Measurements from ENCODE around the gene THRAP3. TPM values are rescaled to one million over a fixed set of nuclear protein-coding genes. Genes with fewer than 3 reads are reported as not detected.

The THRAP3 gene
- 10 to 100 TPM; 85.3 to 91.5 TPM for total RNA-seq
- 10 to 100 TPM; 31.6 to 46.7 TPM for polyA plus RNA-seq
- long read RNA-seq, donor 1, partial matches to known transcripts = 247 of 282 reads
- long read RNA-seq, donor 1, other reads (novel, unspliced or antisense) = 35 of 282 reads
- long read RNA-seq, donor 2, full-length matches to known transcripts = 1 of 49 reads
- long read RNA-seq, donor 2, partial matches to known transcripts = 34 of 49 reads
- long read RNA-seq, donor 2, other reads (novel, unspliced or antisense) = 14 of 49 reads

GRCh38 chr1:36223996-36224536 lies at the start of gene THRAP3:
TSS of gene THRAP3 (plus strand) at chr1:36224443. CDS start at chr1:36282564, 58,121 bp downstream.
- Histone ChIP-seq H3K4me1 (ENCODE audit: control insufficient read depth in 1 of 2, insufficient read depth in 2 of 2, low read length in 2 of 2) (peaks cover 0 to 2% of the 10 kb centered on the region in 2 donors), H3K27ac (ENCODE audit: low read depth in 1 of 2, low read length in 2 of 2) (peak within 1 kb of the TSS; percentile 64 to 90), H3K27me3 (ENCODE audit: control insufficient read depth in 1 of 2, insufficient read depth in 2 of 2, low read length in 1 of 2) (no peaks in the 10 kb centered on the region), H3K36me3 (ENCODE audit: control insufficient read depth in 1 of 2, insufficient read depth in 2 of 2, low read length in 1 of 2) (no peaks in the 10 kb centered on the region), H3K9me3 (ENCODE audit: control insufficient read depth, low read length) (no peaks in the 10 kb centered on the region), H3K4me3 (ENCODE audit: low read length in 2 of 2) (peak within 1 kb of the TSS; percentile 63 to 69)
- DNase-seq (peak; percentile 100), ATAC-seq (ENCODE audit: low FRiP score) (peak; percentile 99)
- WGBS, 2 donors = 0 to 1% methylated on average over 45 of the region's 45 CpGs
- intact Hi-C loops (cut with DNase I) = loop anchor here in 1 of 2 donors (2.0 to 10.0 kb wide), 2 partner anchors 61 to 75 kb away; partner anchors contain the start of gene TRAPPC3

- Histone ChIP-seq H3K9me3 (ENCODE audit: control insufficient read depth, low read length) (no peaks in the 10 kb centered on the region), H3K4me1 (ENCODE audit: control insufficient read depth in 1 of 2, insufficient read depth in 2 of 2, low read length in 2 of 2) (no peaks in the 10 kb centered on the region), H3K4me3 (ENCODE audit: low read length in 2 of 2) (no peak overlapping the region), H3K27me3 (ENCODE audit: control insufficient read depth in 1 of 2, insufficient read depth in 2 of 2, low read length in 1 of 2) (no peaks in the 10 kb centered on the region), H3K36me3 (ENCODE audit: control insufficient read depth in 1 of 2, insufficient read depth in 2 of 2, low read length in 1 of 2) (peaks cover 0 to 40% of the 10 kb centered on the region in 2 donors), H3K27ac (ENCODE audit: low read depth in 1 of 2, low read length in 2 of 2) (peak overlapping the region; percentile 34 to 48)
- ATAC-seq (ENCODE audit: low FRiP score) (no peak), DNase-seq (no peak)
- WGBS, 2 donors = 57 to 62% methylated on average over 11 of the region's 11 CpGs
- intact Hi-C loops (cut with DNase I) = no loop called here
Measured at GRCh38 chr1:36174713-36175112, 49.5 kb upstream of the THRAP3 start.

DNA sequence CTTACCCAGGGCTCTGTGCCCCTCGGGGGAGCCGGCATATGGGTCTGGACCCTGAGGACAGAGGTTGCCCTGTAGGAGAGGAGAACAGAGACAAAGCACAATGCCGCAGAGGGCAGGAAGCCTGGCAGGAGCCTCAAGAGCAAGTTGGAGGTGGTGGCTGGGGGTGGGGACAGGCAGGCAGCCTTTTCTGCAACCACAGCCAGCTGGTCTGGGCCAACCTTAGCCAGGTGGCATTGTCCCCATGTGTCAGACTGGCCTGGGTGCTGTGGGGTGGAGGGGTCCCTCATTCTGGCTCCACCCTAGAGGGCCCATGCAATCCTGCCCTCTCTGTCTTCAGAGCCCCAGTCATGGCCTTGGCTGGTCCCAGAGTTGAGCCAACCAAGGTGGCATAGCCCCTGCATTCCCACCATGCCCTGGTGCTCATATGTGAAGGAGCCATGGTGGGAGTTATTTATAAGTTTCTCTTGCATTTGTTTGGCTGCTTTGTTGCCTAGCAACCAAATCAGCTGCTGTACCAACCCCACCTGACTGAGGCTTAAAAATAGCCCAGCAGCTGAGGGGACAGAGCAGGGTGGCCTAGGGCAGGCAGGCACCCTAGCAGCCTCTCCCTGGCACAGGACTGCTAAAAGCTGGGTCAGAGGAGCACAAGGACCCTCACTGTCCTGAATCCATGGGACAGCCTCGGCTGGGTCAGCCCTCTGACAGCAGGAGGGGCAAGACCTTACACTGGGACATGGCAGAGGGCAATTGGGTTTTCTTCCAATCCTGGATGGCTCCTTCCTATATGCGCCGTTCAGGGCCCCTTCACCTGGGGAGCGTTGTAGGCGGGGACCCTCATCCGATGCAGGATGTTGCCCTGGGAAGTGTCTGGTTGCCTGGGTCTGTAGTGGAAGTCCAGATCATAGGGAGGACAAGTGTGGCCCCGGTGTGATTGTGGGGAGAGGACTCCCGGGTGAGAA lies 48.8 kb upstream of the THRAP3 start:
- no peaks in the 10 kb centered on the region for H3K4me1 ChIP-seq (ENCODE audit: control insufficient read depth in 1 of 2, insufficient read depth in 2 of 2, low read length in 2 of 2)
- no peaks in the 10 kb centered on the region for H3K9me3 ChIP-seq (ENCODE audit: control insufficient read depth, low read length)
- peak overlapping the region; percentile 34 to 79 for H3K27ac ChIP-seq (ENCODE audit: low read depth in 1 of 2, low read length in 2 of 2)
- DNase-seq (no peak), ATAC-seq (ENCODE audit: low FRiP score) (peak; percentile 79)
- 51 to 53% methylated on average over 11 of the region's 11 CpGs for WGBS, 2 donors
- H3K27me3 ChIP-seq (ENCODE audit: control insufficient read depth in 1 of 2, insufficient read depth in 2 of 2, low read length in 1 of 2) = no peaks in the 10 kb centered on the region
- peaks cover 6 to 46% of the 10 kb centered on the region in 2 donors for H3K36me3 ChIP-seq (ENCODE audit: control insufficient read depth in 1 of 2, insufficient read depth in 2 of 2, low read length in 1 of 2)
- intact Hi-C loops (cut with DNase I) = no loop called here
- H3K4me3 ChIP-seq (ENCODE audit: low read length in 2 of 2) = no peak overlapping the region

DNA sequence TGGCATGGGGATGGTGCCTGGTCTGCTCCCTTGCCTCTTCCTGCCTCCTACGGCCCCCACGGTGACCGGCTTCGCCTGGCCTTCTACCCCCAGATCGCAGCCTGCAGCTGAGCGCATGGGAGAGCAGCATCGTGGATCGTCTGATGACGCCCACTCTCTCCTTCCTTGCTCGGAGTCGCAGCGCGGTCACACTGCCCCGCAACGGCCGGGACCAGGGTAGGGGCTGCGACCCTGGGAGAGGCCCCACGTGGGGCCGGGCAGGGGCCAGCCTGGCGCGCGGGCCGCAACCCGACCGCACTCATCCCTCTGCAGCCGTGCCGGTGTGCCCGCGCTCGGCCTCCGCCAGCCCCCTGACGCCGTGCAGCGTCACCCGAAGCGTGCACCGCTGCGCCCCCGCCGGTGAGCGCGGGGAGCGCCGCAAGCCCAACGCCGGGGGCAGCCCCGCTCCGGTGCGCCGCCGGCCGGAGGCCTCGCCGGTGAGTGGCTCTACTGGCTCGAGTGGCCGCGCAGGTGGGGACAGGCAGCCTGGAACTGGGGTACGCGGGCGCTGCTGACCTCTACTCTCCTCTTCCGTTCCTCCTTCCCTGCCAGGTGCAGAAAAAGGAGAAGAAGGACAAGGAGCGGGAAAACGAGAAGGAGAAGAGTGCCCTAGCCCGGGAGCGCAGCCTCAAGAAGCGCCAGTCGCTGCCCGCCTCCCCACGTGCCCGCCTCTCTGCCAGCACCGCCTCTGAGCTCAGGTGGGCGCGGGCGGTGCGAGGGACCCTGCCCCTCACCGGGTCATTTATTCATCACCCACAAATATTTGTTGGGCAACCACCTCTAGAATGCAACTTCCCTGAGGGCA lies 47.9 kb upstream of the THRAP3 start:
- H3K4me3 ChIP-seq (ENCODE audit: low read length in 2 of 2) = no peak overlapping the region
- H3K36me3 ChIP-seq (ENCODE audit: control insufficient read depth in 1 of 2, insufficient read depth in 2 of 2, low read length in 1 of 2) = peaks cover 7 to 45% of the 10 kb centered on the region in 2 donors
- intact Hi-C loops (cut with DNase I) = no loop called here
- H3K9me3 ChIP-seq (ENCODE audit: control insufficient read depth, low read length) = no peaks in the 10 kb centered on the region
- no peaks in the 10 kb centered on the region for H3K4me1 ChIP-seq (ENCODE audit: control insufficient read depth in 1 of 2, insufficient read depth in 2 of 2, low read length in 2 of 2)
- peak overlapping the region in 1 of 2 donors; percentile 79 for H3K27ac ChIP-seq (ENCODE audit: low read depth in 1 of 2, low read length in 2 of 2)
- no peak for ATAC-seq (ENCODE audit: low FRiP score)
- no peak for DNase-seq
- 69 to 73% methylated on average over 64 to 76 of the region's 76 CpGs for WGBS, 2 donors
- no peaks in the 10 kb centered on the region for H3K27me3 ChIP-seq (ENCODE audit: control insufficient read depth in 1 of 2, insufficient read depth in 2 of 2, low read length in 1 of 2)

DNA sequence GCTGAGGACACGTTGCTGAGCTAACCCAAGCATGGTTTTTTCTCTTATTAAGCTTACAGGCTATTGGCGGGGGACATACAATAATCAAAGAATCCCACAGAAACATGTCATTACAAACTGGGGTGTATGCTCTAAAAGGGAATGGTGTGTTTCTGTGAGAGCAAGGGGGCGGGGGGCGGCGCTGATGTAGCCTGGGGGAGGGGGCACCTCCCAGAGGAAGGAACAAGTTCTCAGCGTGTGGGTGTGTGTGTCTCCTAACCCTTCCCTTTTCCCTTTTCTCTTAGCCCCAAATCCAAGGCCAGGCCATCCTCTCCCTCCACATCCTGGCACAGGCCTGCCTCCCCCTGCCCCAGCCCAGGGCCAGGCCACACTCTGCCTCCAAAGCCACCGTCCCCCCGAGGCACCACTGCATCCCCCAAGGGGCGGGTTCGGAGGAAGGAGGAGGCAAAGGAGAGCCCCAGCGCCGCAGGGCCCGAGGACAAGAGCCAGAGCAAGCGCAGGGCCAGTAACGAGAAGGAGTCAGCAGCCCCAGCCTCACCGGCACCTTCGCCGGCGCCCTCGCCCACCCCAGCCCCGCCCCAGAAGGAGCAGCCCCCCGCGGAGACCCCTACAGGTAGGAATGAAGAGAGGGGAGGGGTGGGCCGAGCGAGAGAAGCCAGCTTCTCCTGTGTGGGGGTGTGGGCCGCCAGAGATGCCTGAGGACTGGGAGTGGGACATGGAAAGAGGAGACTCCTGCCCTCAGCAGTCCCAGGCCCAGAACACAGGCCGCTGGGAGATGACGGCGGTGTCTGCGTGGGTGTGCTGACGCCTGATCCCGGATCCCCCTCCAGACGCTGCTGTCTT lies 46.4 kb upstream of the THRAP3 start:
- Histone ChIP-seq H3K4me1 (ENCODE audit: control insufficient read depth in 1 of 2, insufficient read depth in 2 of 2, low read length in 2 of 2) (no peaks in the 10 kb centered on the region), H3K27ac (ENCODE audit: low read depth in 1 of 2, low read length in 2 of 2) (peak overlapping the region in 1 of 2 donors; percentile 20), H3K9me3 (ENCODE audit: control insufficient read depth, low read length) (no peaks in the 10 kb centered on the region), H3K4me3 (ENCODE audit: low read length in 2 of 2) (no peak overlapping the region), H3K36me3 (ENCODE audit: control insufficient read depth in 1 of 2, insufficient read depth in 2 of 2, low read length in 1 of 2) (peaks cover 7 to 35% of the 10 kb centered on the region in 2 donors), H3K27me3 (ENCODE audit: control insufficient read depth in 1 of 2, insufficient read depth in 2 of 2, low read length in 1 of 2) (no peaks in the 10 kb centered on the region)
- intact Hi-C loops (cut with DNase I) = no loop called here
- ATAC-seq (ENCODE audit: low FRiP score) (no peak), DNase-seq (no peak)
- WGBS, 2 donors = 70 to 73% methylated on average over 33 of the region's 33 CpGs

GRCh38 chr1:36178471-36179219 lies 45.6 kb upstream of the THRAP3 start:
- no peak overlapping the region for H3K4me3 ChIP-seq (ENCODE audit: low read length in 2 of 2)
- no peaks in the 10 kb centered on the region for H3K4me1 ChIP-seq (ENCODE audit: control insufficient read depth in 1 of 2, insufficient read depth in 2 of 2, low read length in 2 of 2)
- no peaks in the 10 kb centered on the region for H3K27me3 ChIP-seq (ENCODE audit: control insufficient read depth in 1 of 2, insufficient read depth in 2 of 2, low read length in 1 of 2)
- H3K36me3 ChIP-seq (ENCODE audit: control insufficient read depth in 1 of 2, insufficient read depth in 2 of 2, low read length in 1 of 2) = peaks cover 7 to 34% of the 10 kb centered on the region in 2 donors
- intact Hi-C loops (cut with DNase I) = no loop called here
- ATAC-seq (ENCODE audit: low FRiP score) (no peak), DNase-seq (peak in 1 of 2 donors; percentile 73)
- WGBS, 2 donors = 78 to 79% methylated on average over 56 to 62 of the region's 62 CpGs
- no peaks in the 10 kb centered on the region for H3K9me3 ChIP-seq (ENCODE audit: control insufficient read depth, low read length)
- no peak overlapping the region for H3K27ac ChIP-seq (ENCODE audit: low read depth in 1 of 2, low read length in 2 of 2)

DNA sequence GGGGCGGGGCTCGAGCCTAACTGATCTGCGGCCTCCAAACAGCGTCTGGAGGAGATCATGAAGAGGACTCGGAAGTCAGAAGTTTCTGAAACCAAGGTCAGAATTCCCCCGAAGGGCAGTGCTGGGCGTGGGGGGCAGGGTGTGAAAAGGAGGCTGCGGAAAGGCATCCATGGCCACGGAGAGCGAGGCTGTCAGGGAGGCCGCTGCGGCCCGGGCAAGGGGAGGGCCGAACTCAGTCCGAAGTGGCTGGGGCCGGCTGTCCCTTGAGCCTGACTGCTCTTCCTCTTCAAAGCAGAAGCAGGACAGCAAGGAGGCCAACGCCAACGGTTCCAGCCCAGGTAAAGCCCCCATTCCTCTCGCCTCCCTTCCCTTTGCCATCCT lies 45.0 kb upstream of the THRAP3 start:
- Histone ChIP-seq H3K9me3 (ENCODE audit: control insufficient read depth, low read length) (no peaks in the 10 kb centered on the region), H3K4me1 (ENCODE audit: control insufficient read depth in 1 of 2, insufficient read depth in 2 of 2, low read length in 2 of 2) (no peaks in the 10 kb centered on the region), H3K36me3 (ENCODE audit: control insufficient read depth in 1 of 2, insufficient read depth in 2 of 2, low read length in 1 of 2) (peaks cover 7 to 30% of the 10 kb centered on the region in 2 donors), H3K27me3 (ENCODE audit: control insufficient read depth in 1 of 2, insufficient read depth in 2 of 2, low read length in 1 of 2) (no peaks in the 10 kb centered on the region), H3K27ac (ENCODE audit: low read depth in 1 of 2, low read length in 2 of 2) (no peak overlapping the region), H3K4me3 (ENCODE audit: low read length in 2 of 2) (no peak overlapping the region)
- ATAC-seq (ENCODE audit: low FRiP score) (no peak), DNase-seq (no peak)
- WGBS, 2 donors = 87 to 89% methylated on average over 16 to 19 of the region's 19 CpGs
- intact Hi-C loops (cut with DNase I) = no loop called here

All from aorta (tissue), 5 donors.